Trophoblast cell (in vitro differentiated cells and primary cell): Measurements from ENCODE around the gene ADGRL1.

Source experiments
- DNase-seq, 2 donors: peaks; one replicate each; pipeline ENCODE4 v3.0.0-alpha.2; 2016
- H2AFZ ChIP-seq: 2 replicates; pipeline ENCODE4 v1.6.1; 2013; ENCODE audit warnings: low read length, moderate library complexity, mild to moderate bottlenecking; ENCODE audit not compliant: insufficient read depth, poor library complexity
- H2AK5ac ChIP-seq: 2 replicates; pipeline ENCODE4 v1.6.1; 2013; ENCODE audit warnings: mild to moderate bottlenecking, low read length
- H2BK120ac ChIP-seq: 2 replicates; pipeline ENCODE4 v1.6.1; 2013; ENCODE audit warnings: low read length, mild to moderate bottlenecking, moderate library complexity; ENCODE audit not compliant: insufficient read depth, poor library complexity
- H2BK12ac ChIP-seq: 2 replicates; pipeline ENCODE4 v1.6.1; 2013; ENCODE audit warnings: mild to moderate bottlenecking, low read length, moderate library complexity
- H2BK5ac ChIP-seq: 2 replicates; pipeline ENCODE4 v1.6.1; 2013; ENCODE audit warnings: low read length, low read depth, moderate library complexity, mild to moderate bottlenecking; ENCODE audit not compliant: poor library complexity
- H3K14ac ChIP-seq: 2 replicates; pipeline ENCODE4 v1.6.1; 2013; ENCODE audit warnings: mild to moderate bottlenecking, low read length
- H3K18ac ChIP-seq: 2 replicates; pipeline ENCODE4 v1.6.1; 2013; ENCODE audit warnings: mild to moderate bottlenecking, low read length
- H3K23ac ChIP-seq: 2 replicates; pipeline ENCODE4 v1.6.1; 2013; ENCODE audit warnings: low read length
- H3K27ac ChIP-seq: 2 replicates; pipeline ENCODE4 v1.5.1; 2013; ENCODE audit warnings: low read depth, mild to moderate bottlenecking, inconsistent platforms, low read length, moderate library complexity
- H3K27me3 ChIP-seq: 2 replicates; pipeline ENCODE4 v1.6.1; 2013; ENCODE audit warnings: inconsistent platforms, mild to moderate bottlenecking, low read length, moderate library complexity; ENCODE audit not compliant: insufficient read depth
- H3K36me3 ChIP-seq, 2 experiments: 1 replicate in 1 of 2; 2 replicates in 1 of 2; pipeline ENCODE4 v1.6.1; 2013; ENCODE audit warnings: low read length in 2 of 2, mild to moderate bottlenecking in 2 of 2, moderate library complexity in 1 of 2; ENCODE audit not compliant: insufficient read depth in 2 of 2, control insufficient read depth in 1 of 2
- H3K4ac ChIP-seq: 2 replicates; pipeline ENCODE4 v1.6.1; 2013; ENCODE audit warnings: low read depth, mild to moderate bottlenecking, low read length, moderate library complexity
- H3K4me1 ChIP-seq, 2 experiments: 1 replicate in 1 of 2; 2 replicates in 1 of 2; pipeline ENCODE4 v1.6.1; 2013; ENCODE audit warnings: low read length in 2 of 2, mild to moderate bottlenecking in 2 of 2, moderate library complexity in 1 of 2; ENCODE audit not compliant: insufficient read depth in 2 of 2, control insufficient read depth in 1 of 2
- H3K4me2 ChIP-seq: 2 replicates; pipeline ENCODE4 v1.6.1; 2013; ENCODE audit warnings: inconsistent platforms, mild to moderate bottlenecking, low read length, moderate library complexity
- H3K4me3 ChIP-seq: 2 replicates; pipeline ENCODE4 v1.5.1; 2013; ENCODE audit warnings: mild to moderate bottlenecking, low read depth, low read length, inconsistent platforms
- H3K79me1 ChIP-seq: one replicate; pipeline ENCODE4 v1.6.1; 2013; ENCODE audit warnings: low read length
- H3K79me2 ChIP-seq: 2 replicates; pipeline ENCODE4 v1.6.1; 2013; ENCODE audit warnings: low read length, mild to moderate bottlenecking; ENCODE audit not compliant: control insufficient read depth, insufficient read depth, poor library complexity
- H3K9ac ChIP-seq: 2 replicates; pipeline ENCODE4 v1.6.1; 2013; ENCODE audit warnings: mild to moderate bottlenecking, low read length
- H3K9me3 ChIP-seq: 2 replicates; pipeline ENCODE4 v1.6.1; 2013; ENCODE audit warnings: low read depth, mild to moderate bottlenecking, control low read depth, inconsistent platforms, low read length; ENCODE audit not compliant: insufficient read depth
- H4K12ac ChIP-seq: 2 replicates; pipeline ENCODE4 v1.6.1; 2013; ENCODE audit warnings: low read depth, mild to moderate bottlenecking, low read length, moderate library complexity
- H4K8ac ChIP-seq: 2 replicates; pipeline ENCODE4 v1.6.1; 2013; ENCODE audit warnings: low read depth, mild to moderate bottlenecking, low read length, moderate library complexity
- H4K91ac ChIP-seq: one replicate; pipeline ENCODE4 v1.6.1; 2013; ENCODE audit warnings: low read depth, mild to moderate bottlenecking, low read length, moderate library complexity
- WGBS: extraction: QIAGEN DNeasy Blood & Tissue Kit; methylation state at CpG from one replicate; pipeline ENCODE4 v1.1.7; 2013; ENCODE audit warnings: missing lambda C conversion rate; ENCODE audit not compliant: insufficient read length, insufficient coverage; ENCODE audit errors: extremely low coverage; 5-methylcytosine and 5-hydroxymethylcytosine counted together

The ADGRL1 gene

GRCh38 chr19:14113762-14114414, 92.1 kb downstream of the ADGRL1 start:
- Histone ChIP-seq H2BK120ac (no peak overlapping the region), H2BK12ac (no peak overlapping the region), H3K9ac (no peak overlapping the region), H3K14ac (no peak overlapping the region), H3K23ac (no peak overlapping the region), H4K12ac (no peak overlapping the region), H3K4me2 (no peak overlapping the region), H3K79me1 (peaks cover 4% of the 10 kb centered on the region), H4K8ac (no peak overlapping the region), H4K91ac (no peak overlapping the region), H3K36me3 (no peaks in the 10 kb centered on the region), H3K18ac (no peak overlapping the region), H3K27me3 (no peaks in the 10 kb centered on the region), H2AK5ac (no peak overlapping the region), H3K9me3 (no peaks in the 10 kb centered on the region), H2BK5ac (no peak overlapping the region), H3K79me2 (peaks cover 2% of the 10 kb centered on the region), H3K4me1 (peaks cover 10 to 22% of the 10 kb centered on the region in 2 experiments), H3K4me3 (no peak overlapping the region), H2AFZ (no peak overlapping the region), H3K27ac (no peak overlapping the region), H3K4ac (no peak overlapping the region)
- WGBS = no CpG with 5 or more reads among the region's 18 CpGs
- DNase-seq = peak in 1 of 2 donors; percentile 40

- no peaks in the 10 kb centered on the region for H3K79me1 ChIP-seq
- H2BK12ac ChIP-seq = no peak overlapping the region
- H3K23ac ChIP-seq = no peak overlapping the region
- no peak overlapping the region for H3K27ac ChIP-seq
- no peak overlapping the region for H3K4me2 ChIP-seq
- WGBS = no CpG with 5 or more reads among the region's 12 CpGs
- no peak overlapping the region for H3K14ac ChIP-seq
- H3K18ac ChIP-seq = no peak overlapping the region
- peaks cover 5 to 18% of the 10 kb centered on the region in 2 experiments for H3K4me1 ChIP-seq
- no peak overlapping the region for H4K91ac ChIP-seq
- H3K4me3 ChIP-seq = no peak overlapping the region
- DNase-seq = no peak
- H2AK5ac ChIP-seq = no peak overlapping the region
- no peaks in the 10 kb centered on the region for H3K36me3 ChIP-seq
- H4K8ac ChIP-seq = no peak overlapping the region
- peaks cover 2% of the 10 kb centered on the region for H3K79me2 ChIP-seq
- H2AFZ ChIP-seq = no peak overlapping the region
- no peak overlapping the region for H2BK120ac ChIP-seq
- no peak overlapping the region for H3K9ac ChIP-seq
- H3K27me3 ChIP-seq = no peaks in the 10 kb centered on the region
- H3K4ac ChIP-seq = no peak overlapping the region
- H4K12ac ChIP-seq = no peak overlapping the region
- H3K9me3 ChIP-seq = no peaks in the 10 kb centered on the region
- no peak overlapping the region for H2BK5ac ChIP-seq
Observed at GRCh38 chr19:14112809-14113385, 93.1 kb downstream of the ADGRL1 start.

GRCh38 chr19:14112051-14112808, 93.7 kb downstream of the ADGRL1 start:
- Histone ChIP-seq H3K4me1 (peaks cover 5 to 18% of the 10 kb centered on the region in 2 experiments), H2BK120ac (no peak overlapping the region), H2AK5ac (no peak overlapping the region), H3K27me3 (no peaks in the 10 kb centered on the region), H4K8ac (no peak overlapping the region), H3K18ac (no peak overlapping the region), H3K9ac (peak overlapping the region; percentile 41), H4K91ac (no peak overlapping the region), H3K14ac (no peak overlapping the region), H3K9me3 (no peaks in the 10 kb centered on the region), H3K4me2 (no peak overlapping the region), H3K79me1 (no peaks in the 10 kb centered on the region), H4K12ac (no peak overlapping the region), H2AFZ (no peak overlapping the region), H3K27ac (no peak overlapping the region), H3K4ac (no peak overlapping the region), H3K36me3 (peaks cover 0 to 3% of the 10 kb centered on the region in 2 experiments), H2BK12ac (no peak overlapping the region), H2BK5ac (no peak overlapping the region), H3K4me3 (no peak overlapping the region), H3K23ac (no peak overlapping the region), H3K79me2 (peaks cover 1% of the 10 kb centered on the region)
- no CpG with 5 or more reads among the region's 12 CpGs for WGBS
- no peak for DNase-seq

- Histone ChIP-seq H3K27me3 (no peaks in the 10 kb centered on the region), H2BK5ac (no peak overlapping the region), H4K12ac (no peak overlapping the region), H3K4ac (no peak overlapping the region), H3K9ac (no peak overlapping the region), H2BK12ac (no peak overlapping the region), H3K14ac (no peak overlapping the region), H3K36me3 (peaks cover 4 to 7% of the 10 kb centered on the region in 2 experiments), H3K23ac (no peak overlapping the region), H3K4me3 (no peak overlapping the region), H3K79me1 (no peaks in the 10 kb centered on the region), H3K79me2 (no peaks in the 10 kb centered on the region), H3K9me3 (no peaks in the 10 kb centered on the region), H3K4me2 (no peak overlapping the region), H3K27ac (no peak overlapping the region), H4K8ac (no peak overlapping the region), H4K91ac (no peak overlapping the region), H3K18ac (no peak overlapping the region), H2AFZ (no peak overlapping the region), H2BK120ac (no peak overlapping the region), H2AK5ac (no peak overlapping the region), H3K4me1 (peaks cover 2 to 10% of the 10 kb centered on the region in 2 experiments)
- no peak for DNase-seq
- WGBS = no CpG with 5 or more reads among the region's 1 CpG
Observed at GRCh38 chr19:14111486-14111885, 94.5 kb downstream of the ADGRL1 start.
